Measurements from ENCODE around the gene TRIM66. TPM values are rescaled to one million over a fixed set of nuclear protein-coding genes. Genes with fewer than 3 reads are reported as not detected.

TRIM66 gene
- polyA plus RNA-seq, 2 of the 4 experiments (the other 2 are of a cell fraction) = 2.5 to 9.8 TPM

GRCh38 chr11:8726395-8726794 lies 43.9 kb upstream of the TRIM66 start:
- Histone ChIP-seq H3K4me3 (no peak overlapping the region), H3K4me2 (no peak overlapping the region), H3K9me3 (no peaks in the 10 kb centered on the region), H3K4me1 (peaks cover 22% of the 10 kb centered on the region), H3K27ac (no peak overlapping the region)
- DNase-seq (ENCODE audit: low read depth in 1 of 2, low spot score in 1 of 2) (no peak), ATAC-seq (no peak), FAIRE-seq (no peak)
- ChIA-PET POLR2A (interaction anchor here (1.3 kb wide), 1 partner anchor 38 kb away, joined by 4 read pairs; no protein-coding TSS in a partner anchor), CTCF (interaction anchor here (0.6 to 1.2 kb wide), 3 partner anchors 9 to 792 kb away, joined by 3 to 4 read pairs (median 3); no protein-coding TSS in a partner anchor)
- 92% methylated on average over 4 of the region's 4 CpGs for WGBS (ENCODE audit: missing lambda C conversion rate)
- TF ChIP-seq RNF2 (IDR thresholded peaks at IDR 0.05; ENCODE audit: borderline replicate concordance, low read depth) (no peak), NFE2L2 (conservative IDR thresholded peaks at IDR 0.05; ENCODE audit: low read length) (no peak), HES2 (IDR thresholded peaks at IDR 0.05) (no peak), POLR2A (IDR thresholded peaks at IDR 0.05; ENCODE audit: low read length) (no peak), GATA3 (IDR thresholded peaks at IDR 0.05; ENCODE audit: borderline replicate concordance) (no peak), ZC3H11A (IDR thresholded peaks at IDR 0.05) (no peak), MYC (IDR thresholded peaks at IDR 0.05; ENCODE audit: borderline replicate concordance, low read length) (no peak), SMC3 (IDR thresholded peaks at IDR 0.05) (no peak), EP300 (IDR thresholded peaks at IDR 0.05) (no peak)

- Histone ChIP-seq H3K4me1 (peaks cover 39% of the 10 kb centered on the region), H3K27ac (no peak overlapping the region), H3K4me3 (no peak overlapping the region), H3K9me3 (no peaks in the 10 kb centered on the region), H3K4me2 (no peak overlapping the region)
- ChIA-PET CTCF (interaction anchor here (1.5 kb wide), 1 partner anchor 8 kb away, joined by 3 read pairs; no protein-coding TSS in a partner anchor), POLR2A (no interaction called here)
- ATAC-seq = no peak
- TF ChIP-seq KDM5A (IDR thresholded peaks at IDR 0.05) (no peak), ZC3H11A (IDR thresholded peaks at IDR 0.05) (no peak), CTCF (IDR thresholded peaks at IDR 0.05) (no peak), FOSB (CRISPR knock-in tag; IDR thresholded peaks at IDR 0.05) (no peak), MAX (IDR thresholded peaks at IDR 0.05) (no peak), SREBF2 (IDR thresholded peaks at IDR 0.05) (no peak), TP53 (CRISPR knock-in tag; IDR thresholded peaks at IDR 0.05) (no peak), JUNB (IDR thresholded peaks at IDR 0.05) (no peak), HDAC2 (IDR thresholded peaks at IDR 0.05) (no peak), POLR2AphosphoS2 (conservative IDR thresholded peaks at IDR 0.05; ENCODE audit: low read length) (no peak), TFCP2L1 (CRISPR knock-in tag; IDR thresholded peaks at IDR 0.05) (no peak)
- TF ChIP-seq, protein P1, sequence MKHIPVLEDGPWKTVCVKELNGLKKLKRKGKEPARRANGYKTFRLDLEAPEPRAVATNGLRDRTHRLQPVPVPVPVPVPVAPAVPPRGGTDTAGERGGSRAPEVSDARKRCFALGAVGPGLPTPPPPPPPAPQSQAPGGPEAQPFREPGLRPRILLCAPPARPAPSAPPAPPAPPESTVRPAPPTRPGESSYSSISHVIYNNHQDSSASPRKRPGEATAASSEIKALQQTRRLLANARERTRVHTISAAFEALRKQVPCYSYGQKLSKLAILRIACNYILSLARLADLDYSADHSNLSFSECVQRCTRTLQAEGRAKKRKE (CRISPR knock-in tag; IDR thresholded peaks at IDR 0.05; ENCODE audit: low read depth) = no peak
- FAIRE-seq = no peak
- DNase-seq (ENCODE audit: low read depth in 1 of 2, low spot score in 1 of 2) = no peak
- WGBS (ENCODE audit: missing lambda C conversion rate) = 94% methylated on average over 7 of the region's 7 CpGs
These were observed 42.2 kb upstream of the TRIM66 start for GRCh38 chr11:8724682-8725081.

DNA sequence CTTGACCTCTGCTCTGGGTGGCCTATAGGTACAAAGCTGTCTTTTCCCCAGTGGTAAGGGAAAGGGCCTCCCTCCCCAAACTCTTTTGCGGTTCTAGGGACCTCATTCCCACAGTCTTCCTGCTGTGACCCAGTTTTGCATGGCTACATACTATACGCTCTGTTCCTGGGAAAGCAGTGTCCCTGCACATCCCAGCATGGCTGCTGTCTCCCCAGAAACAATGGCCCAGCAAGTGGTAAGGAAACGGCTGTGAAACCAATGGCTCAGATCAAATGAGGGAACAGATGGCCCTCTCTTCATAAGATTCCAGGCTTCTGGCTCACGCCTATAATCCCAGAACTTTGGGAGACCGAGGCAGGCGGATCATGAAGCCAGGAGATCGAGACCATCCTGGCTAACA lies 41.2 kb upstream of the TRIM66 start:
- no peak overlapping the region for H3K27ac ChIP-seq
- TF ChIP-seq ELK1 (IDR thresholded peaks at IDR 0.05; ENCODE audit: low read depth, low read length) (no peak), ZFP36 (IDR thresholded peaks at IDR 0.05; ENCODE audit: borderline replicate concordance, partially characterized antibody) (no peak), GATA3 (IDR thresholded peaks at IDR 0.05; ENCODE audit: borderline replicate concordance) (no peak), HES2 (IDR thresholded peaks at IDR 0.05) (no peak), POLR2A (IDR thresholded peaks at IDR 0.05; ENCODE audit: low read length) (no peak), MAX (IDR thresholded peaks at IDR 0.05) (no peak), JUNB (IDR thresholded peaks at IDR 0.05) (no peak), RARB (CRISPR knock-in tag; IDR thresholded peaks at IDR 0.05) (no peak), NPAS2 (CRISPR knock-in tag; IDR thresholded peaks at IDR 0.05; ENCODE audit: borderline replicate concordance) (no peak), KDM5A (IDR thresholded peaks at IDR 0.05) (no peak)
- ATAC-seq (no peak), DNase-seq (ENCODE audit: low read depth in 1 of 2, low spot score in 1 of 2) (no peak), FAIRE-seq (no peak)
- no peak overlapping the region for H3K4me3 ChIP-seq
- POLR2A ChIA-PET = no interaction called here
- H3K9me3 ChIP-seq = no peaks in the 10 kb centered on the region
- H3K4me2 ChIP-seq = no peak overlapping the region
- CTCF ChIA-PET = no interaction called here
- 90% methylated on average over 7 of the region's 7 CpGs for WGBS (ENCODE audit: missing lambda C conversion rate)
- H3K4me1 ChIP-seq = peaks cover 46% of the 10 kb centered on the region
